IPS-NIHi7 (cell line): ENCODE results near the gene CD8A.
"Not testable (repeated sequence)": the region's sequence is repeated elsewhere in the genome, so short reads cannot be mapped to it uniquely, and the experiment has no call there.

Experiments
- DNase-seq: peaks from one replicate; pipeline ENCODE4 v3.0.0; 2012; ENCODE audit warnings: mixed read lengths; ENCODE audit errors: extremely low spot score

Gene CD8A

DNA sequence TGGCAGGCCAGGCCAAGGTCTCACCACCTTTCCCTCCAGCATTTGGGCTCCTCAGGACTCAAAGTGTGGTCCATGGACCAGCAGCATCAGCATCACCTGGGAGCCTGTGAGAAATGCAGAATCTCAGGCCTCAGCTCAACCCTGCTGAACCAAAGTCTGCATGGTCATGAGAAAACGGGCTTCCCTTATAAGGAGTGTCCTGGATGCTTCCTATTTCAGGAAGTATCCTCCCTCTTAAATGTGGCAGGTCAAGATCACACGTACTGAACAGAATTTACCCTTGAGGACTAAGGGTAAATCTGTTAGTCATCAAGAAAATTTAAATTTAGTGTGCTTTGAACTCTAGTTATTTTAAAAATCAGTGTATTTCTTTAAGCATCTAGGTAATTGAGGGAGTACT, 11.8 kb downstream of the CD8A start:
- DNase-seq, result no peak

DNA sequence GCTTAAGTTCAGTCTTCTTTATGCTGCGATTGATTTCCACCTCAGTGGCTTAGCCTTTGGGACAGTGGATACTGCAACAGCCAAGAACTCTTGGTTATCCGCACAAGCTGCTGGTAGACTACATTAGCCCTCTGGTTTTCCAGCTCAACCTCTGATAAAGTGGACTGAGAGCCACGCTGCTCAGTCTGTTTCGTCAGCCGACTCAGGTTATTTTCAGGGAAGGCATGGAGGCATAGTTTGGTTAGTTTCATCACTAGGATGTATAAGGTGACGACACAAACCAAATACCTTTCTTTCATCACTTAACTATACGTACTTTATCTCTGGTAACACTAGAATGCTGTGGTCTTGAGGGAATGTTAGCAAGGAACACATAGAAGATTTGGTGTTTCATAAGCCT, 14.2 kb downstream of the CD8A start:
- DNase-seq, result no peak

- no peak for DNase-seq
Measured at GRCh38 chr2:86775338-86775737, 15.4 kb downstream of the CD8A start.

- no peak for DNase-seq
Measured at GRCh38 chr2:86774862-86775261, 15.9 kb downstream of the CD8A start.

DNA sequence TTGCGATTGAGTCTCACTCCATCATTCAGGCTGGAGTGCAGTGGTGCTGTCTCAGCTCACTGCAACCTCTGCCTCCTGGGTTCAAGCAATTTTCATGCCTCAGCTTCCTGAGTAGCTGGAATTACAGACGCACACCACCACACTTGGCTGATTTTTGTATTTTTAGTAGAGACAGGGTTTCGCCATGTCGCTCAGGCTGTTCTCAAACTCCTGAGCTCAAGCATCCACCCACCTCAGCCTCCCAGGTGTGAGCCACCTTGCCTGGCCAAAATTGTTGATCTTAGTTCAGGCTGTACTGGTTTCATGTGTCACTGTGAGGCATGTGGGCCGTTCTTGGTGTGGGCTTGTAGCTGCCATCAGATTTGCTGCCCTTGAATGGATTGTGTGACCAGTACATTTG, 18.1 kb downstream of the CD8A start:
- no peak for DNase-seq

DNA sequence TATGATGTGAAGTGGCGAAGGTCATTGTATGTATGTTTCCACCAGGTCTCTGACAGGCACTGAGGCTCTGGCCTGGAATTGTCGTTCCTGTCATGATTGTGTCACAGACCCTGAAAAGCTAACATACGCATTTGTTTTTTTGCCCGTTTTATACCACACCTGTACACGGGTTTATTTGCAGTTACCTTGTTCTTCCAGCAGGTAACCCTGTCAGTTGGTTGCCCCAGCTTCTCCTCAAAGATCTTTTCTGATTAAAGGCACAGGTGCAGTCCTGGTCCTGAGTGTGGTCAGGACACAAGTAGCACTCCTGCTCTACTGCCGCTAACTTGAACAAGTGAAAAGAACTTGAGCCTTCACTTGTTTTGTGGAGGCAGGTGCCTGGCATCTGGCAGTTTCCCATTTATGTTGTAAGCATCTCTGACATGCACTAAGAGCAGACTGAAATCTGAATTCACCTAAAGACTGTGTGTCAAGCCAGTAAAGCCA, 19.9 kb downstream of the CD8A start:
- no peak for DNase-seq

GRCh38 chr2:86769838-86770237, 20.9 kb downstream of the CD8A start:
- DNase-seq, result no peak

DNA sequence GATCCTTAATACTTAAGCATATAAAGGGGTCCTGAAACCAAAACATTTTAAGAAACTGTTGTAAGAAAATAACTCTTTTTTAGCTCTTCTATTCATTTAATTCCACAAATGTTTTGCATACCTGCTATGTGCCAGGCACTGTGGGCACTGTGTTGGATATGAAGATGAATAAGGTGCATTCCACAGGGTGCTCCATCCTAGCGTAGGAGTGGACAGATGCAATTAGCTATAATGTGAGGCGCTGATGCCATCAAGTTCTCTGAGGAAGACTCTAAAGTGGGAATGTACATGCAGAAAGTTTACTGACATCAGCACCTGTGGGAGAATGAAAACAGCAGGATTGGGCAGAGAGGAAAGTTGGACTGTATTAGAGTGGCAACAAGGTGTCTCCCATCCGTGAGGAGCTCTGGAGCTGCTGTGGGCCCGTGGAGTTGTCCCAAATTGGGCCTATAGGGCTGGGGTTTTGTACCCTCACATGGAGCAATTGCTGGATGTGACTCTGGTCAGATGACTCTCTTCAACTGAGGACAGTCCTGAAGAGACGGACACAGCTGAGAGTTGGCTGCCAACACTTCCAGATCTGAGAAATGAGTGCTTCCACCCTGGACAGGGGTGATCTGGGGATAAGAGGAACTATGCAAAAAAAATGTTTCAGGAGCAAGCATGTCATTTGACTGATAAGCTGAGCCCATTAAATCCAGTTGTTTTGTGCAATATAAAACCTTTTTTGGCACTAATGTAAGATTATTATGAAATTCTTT, 22.3 kb downstream of the CD8A start:
- DNase-seq, result no peak

DNA sequence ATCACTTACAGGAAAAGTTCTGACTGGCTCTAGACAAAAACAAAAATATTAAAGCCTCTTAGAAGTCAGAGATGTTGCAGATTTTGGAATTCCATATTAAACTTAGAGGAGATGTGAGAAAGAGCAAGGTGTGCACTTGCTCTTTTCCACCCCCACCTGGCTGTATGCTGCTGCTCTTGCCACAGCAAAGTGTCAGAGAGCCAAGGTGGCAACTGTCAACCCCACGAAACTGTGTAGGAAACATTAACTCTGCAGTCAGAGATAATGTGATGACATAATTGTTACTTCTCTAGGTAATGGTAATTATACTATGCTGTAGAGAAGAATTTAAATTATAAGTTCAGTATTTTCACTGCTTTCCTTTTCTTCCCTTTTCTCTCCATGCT, 25.4 kb downstream of the CD8A start:
- no peak for DNase-seq

GRCh38 chr2:86764661-86765309, 25.9 kb downstream of the CD8A start:
- peak; percentile 67 for DNase-seq

- DNase-seq, result no peak
Measured at GRCh38 chr2:86760371-86760770, 30.3 kb downstream of the CD8A start.

GRCh38 chr2:86758405-86758804, 32.3 kb downstream of the CD8A start:
- DNase-seq, result no peak

GRCh38 chr2:86753606-86754005, 37.1 kb downstream of the CD8A start:
- no peak for DNase-seq

DNA sequence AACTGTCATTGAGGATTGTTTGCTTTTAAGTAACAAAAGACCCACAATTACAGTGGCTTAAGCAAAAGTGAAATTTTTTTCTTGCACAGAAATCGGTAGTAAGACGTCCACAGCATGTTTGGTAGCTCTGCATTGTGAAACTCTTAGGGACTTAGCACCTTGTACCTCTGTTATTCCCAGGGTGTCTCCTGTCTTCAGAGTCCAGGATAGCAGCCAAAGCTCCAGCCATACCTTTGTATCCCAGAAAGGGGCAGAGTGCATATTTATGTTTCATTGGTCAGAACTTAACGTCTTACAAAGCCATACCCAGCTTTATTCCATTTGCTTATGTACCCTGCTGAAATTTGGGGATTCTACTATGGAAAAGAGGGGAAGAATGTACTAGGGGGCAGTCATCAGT, 37.8 kb downstream of the CD8A start:
- no peak for DNase-seq

DNA sequence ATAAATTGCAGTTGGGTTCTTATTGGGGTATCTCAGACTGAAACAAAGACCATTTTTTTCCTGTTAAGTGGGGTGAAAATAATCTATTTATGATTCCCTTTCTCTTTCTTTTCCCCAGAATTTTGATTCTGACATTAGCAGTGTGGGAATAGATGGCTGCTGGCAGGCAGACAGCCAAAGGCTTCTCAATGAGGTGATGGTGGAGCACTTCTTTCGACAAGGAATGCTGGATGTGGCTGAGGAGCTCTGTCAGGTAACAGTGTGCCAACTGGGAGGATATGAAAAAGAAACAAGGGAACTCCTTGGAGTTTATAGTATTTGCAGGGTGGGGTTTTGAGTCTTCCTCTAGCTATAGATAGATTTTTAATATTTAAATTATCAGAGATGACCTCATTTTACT, 38.9 kb downstream of the CD8A start:
- no peak for DNase-seq

DNA sequence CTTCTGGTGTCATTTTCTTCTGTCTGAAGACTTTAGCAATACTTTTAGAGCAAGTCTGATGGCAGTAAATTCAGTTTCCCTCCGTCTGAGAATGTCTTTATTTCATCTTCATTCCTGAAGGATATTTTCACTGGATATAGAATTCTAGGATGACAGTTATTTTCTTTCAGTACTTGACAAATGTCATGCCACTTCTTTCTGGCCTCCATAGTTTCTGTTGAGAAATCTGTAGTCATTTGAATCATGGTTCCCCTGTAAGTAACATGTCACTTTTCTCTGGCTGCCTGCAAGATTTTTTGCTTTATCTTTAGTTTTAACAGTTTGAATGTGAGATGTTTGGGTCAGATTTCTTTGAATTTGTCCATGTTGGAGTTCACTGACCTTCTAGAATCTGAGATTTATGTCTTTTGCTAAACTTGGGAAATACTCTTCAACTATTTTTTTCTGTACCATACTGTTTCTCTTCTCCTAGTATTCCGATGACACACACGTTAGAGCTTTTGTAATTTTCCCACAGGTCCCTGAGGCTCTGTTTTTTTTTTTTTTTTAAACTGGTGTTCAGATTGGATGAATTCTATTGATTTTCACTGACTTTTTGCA, 40.4 kb downstream of the CD8A start:
- no peak for DNase-seq

- DNase-seq, result peak; percentile 16
Measured at GRCh38 chr2:86747711-86748639, 42.7 kb downstream of the CD8A start.

DNA sequence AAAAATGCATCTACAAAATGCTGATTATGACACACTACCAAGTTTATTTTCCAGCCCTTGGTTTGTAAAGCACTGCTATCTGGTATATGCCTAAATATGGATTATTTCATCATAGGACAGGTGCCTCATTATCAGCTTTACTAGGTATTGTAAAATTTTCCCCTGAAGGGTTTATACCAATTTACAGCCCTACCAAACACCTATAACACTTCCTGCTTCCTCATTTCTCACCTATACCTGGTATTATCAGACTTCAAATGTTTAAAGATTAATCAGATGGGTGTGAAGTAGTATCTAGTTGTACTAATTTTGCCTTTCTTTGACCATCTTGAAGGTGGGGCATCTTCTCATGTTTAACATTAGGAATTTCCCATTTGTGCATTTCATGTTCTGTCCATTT, 43.8 kb downstream of the CD8A start:
- DNase-seq, result no peak

- DNase-seq, result no peak
Measured at GRCh38 chr2:86744152-86744551, 46.6 kb downstream of the CD8A start.

- not testable (repeated sequence) for DNase-seq
Measured at GRCh38 chr2:86741889-86742498, 48.7 kb downstream of the CD8A start.

DNA sequence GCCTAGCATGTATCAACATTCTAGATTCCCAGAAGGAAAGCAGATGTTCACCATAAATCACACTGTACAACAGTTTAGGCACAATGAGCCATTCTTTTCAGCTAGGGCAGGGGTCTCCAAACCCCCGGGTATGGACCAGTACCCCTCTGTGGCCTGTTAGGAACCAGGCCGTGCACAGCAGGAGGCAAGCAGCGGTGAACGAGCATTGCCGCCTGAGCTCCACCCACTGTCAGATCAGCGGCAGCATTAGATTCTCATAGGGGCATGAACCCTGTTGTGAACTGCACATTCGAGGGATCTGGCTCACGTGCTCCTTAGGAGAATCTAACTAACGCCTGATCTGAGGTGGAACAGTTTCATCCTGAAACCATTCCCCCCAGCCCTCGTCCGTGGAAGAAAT, 50.8 kb downstream of the CD8A start:
- DNase-seq, result not testable (repeated sequence)
